ENCODE results near the gene DNAAF8.

DNAAF8 gene

DNA sequence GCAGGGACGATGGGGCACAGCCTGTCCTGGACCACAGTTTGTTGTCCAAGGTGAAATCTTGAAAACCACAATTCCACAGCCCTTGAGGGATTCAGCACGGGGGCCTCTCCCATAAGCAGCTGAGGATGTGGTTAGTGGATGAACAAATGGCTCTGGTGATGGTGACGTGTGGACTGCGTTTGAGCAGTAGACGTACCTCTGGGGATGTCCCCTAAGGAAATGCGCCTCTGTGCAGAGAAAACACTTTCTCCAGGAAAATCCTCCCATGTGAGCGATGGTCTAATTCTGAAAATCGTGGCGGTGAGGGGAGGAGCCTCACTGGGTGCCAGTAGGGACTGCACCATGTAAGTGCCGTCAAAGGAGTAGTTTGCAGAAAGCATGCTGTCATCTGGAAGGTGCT lies 56.5 kb downstream of the DNAAF8 start:
- H3K27me3 ChIP-seq (ENCODE audit: control insufficient read depth, insufficient read depth, low read length) = no peaks in the 10 kb centered on the region
- no peaks in the 10 kb centered on the region for H3K9me3 ChIP-seq (ENCODE audit: control insufficient read depth, low read depth, low read length)
- no peaks in the 10 kb centered on the region for H3K4me1 ChIP-seq (ENCODE audit: control insufficient read depth, low read depth, low read length)
- no peak overlapping the region for H3K27ac ChIP-seq (ENCODE audit: low read length)
- no peak overlapping the region for H3K9ac ChIP-seq (ENCODE audit: low read length)
- no peaks in the 10 kb centered on the region for H3K36me3 ChIP-seq (ENCODE audit: control insufficient read depth, low read depth, low read length)
- H3K4me3 ChIP-seq (ENCODE audit: low read length) = no peak overlapping the region

- no peaks in the 10 kb centered on the region for H3K27me3 ChIP-seq (ENCODE audit: control insufficient read depth, insufficient read depth, low read length)
- H3K4me3 ChIP-seq (ENCODE audit: low read length) = no peak overlapping the region
- no peaks in the 10 kb centered on the region for H3K9me3 ChIP-seq (ENCODE audit: control insufficient read depth, low read depth, low read length)
- no peak overlapping the region for H3K9ac ChIP-seq (ENCODE audit: low read length)
- H3K27ac ChIP-seq (ENCODE audit: low read length) = no peak overlapping the region
- H3K36me3 ChIP-seq (ENCODE audit: control insufficient read depth, low read depth, low read length) = no peaks in the 10 kb centered on the region
- H3K4me1 ChIP-seq (ENCODE audit: control insufficient read depth, low read depth, low read length) = no peaks in the 10 kb centered on the region
These were observed 58.7 kb downstream of the DNAAF8 start for GRCh38 chr16:4792951-4793513.

GRCh38 chr16:4795181-4795827 lies 61.0 kb downstream of the DNAAF8 start, which contains the start of gene SMIM22:
Gene SMIM22, plus strand, starts transcription at chr16:4795369. Its CDS starts 366 bp downstream, at chr16:4795735.
- no peak within 1 kb of the TSS for H3K4me3 ChIP-seq (ENCODE audit: low read length)
- H3K9ac ChIP-seq (ENCODE audit: low read length) = no peak within 1 kb of the TSS
- H3K27ac ChIP-seq (ENCODE audit: low read length) = no peak within 1 kb of the TSS
- H3K27me3 ChIP-seq (ENCODE audit: control insufficient read depth, insufficient read depth, low read length) = no peaks in the 10 kb centered on the region
- H3K9me3 ChIP-seq (ENCODE audit: control insufficient read depth, low read depth, low read length) = no peaks in the 10 kb centered on the region
- H3K4me1 ChIP-seq (ENCODE audit: control insufficient read depth, low read depth, low read length) = no peaks in the 10 kb centered on the region
- H3K36me3 ChIP-seq (ENCODE audit: control insufficient read depth, low read depth, low read length) = no peaks in the 10 kb centered on the region

GRCh38 chr16:4795828-4796572 lies 61.7 kb downstream of the DNAAF8 start:
- no peak overlapping the region for H3K9ac ChIP-seq (ENCODE audit: low read length)
- H3K36me3 ChIP-seq (ENCODE audit: control insufficient read depth, low read depth, low read length) = no peaks in the 10 kb centered on the region
- H3K4me3 ChIP-seq (ENCODE audit: low read length) = no peak overlapping the region
- no peaks in the 10 kb centered on the region for H3K4me1 ChIP-seq (ENCODE audit: control insufficient read depth, low read depth, low read length)
- no peaks in the 10 kb centered on the region for H3K9me3 ChIP-seq (ENCODE audit: control insufficient read depth, low read depth, low read length)
- no peaks in the 10 kb centered on the region for H3K27me3 ChIP-seq (ENCODE audit: control insufficient read depth, insufficient read depth, low read length)
- no peak overlapping the region for H3K27ac ChIP-seq (ENCODE audit: low read length)

- H3K4me3 ChIP-seq (ENCODE audit: low read length) = no peak overlapping the region
- H3K36me3 ChIP-seq (ENCODE audit: control insufficient read depth, low read depth, low read length) = no peaks in the 10 kb centered on the region
- no peaks in the 10 kb centered on the region for H3K27me3 ChIP-seq (ENCODE audit: control insufficient read depth, insufficient read depth, low read length)
- no peak overlapping the region for H3K9ac ChIP-seq (ENCODE audit: low read length)
- H3K9me3 ChIP-seq (ENCODE audit: control insufficient read depth, low read depth, low read length) = no peaks in the 10 kb centered on the region
- no peaks in the 10 kb centered on the region for H3K4me1 ChIP-seq (ENCODE audit: control insufficient read depth, low read depth, low read length)
- no peak overlapping the region for H3K27ac ChIP-seq (ENCODE audit: low read length)
These were observed 62.9 kb downstream of the DNAAF8 start for GRCh38 chr16:4796982-4797804.

DNA sequence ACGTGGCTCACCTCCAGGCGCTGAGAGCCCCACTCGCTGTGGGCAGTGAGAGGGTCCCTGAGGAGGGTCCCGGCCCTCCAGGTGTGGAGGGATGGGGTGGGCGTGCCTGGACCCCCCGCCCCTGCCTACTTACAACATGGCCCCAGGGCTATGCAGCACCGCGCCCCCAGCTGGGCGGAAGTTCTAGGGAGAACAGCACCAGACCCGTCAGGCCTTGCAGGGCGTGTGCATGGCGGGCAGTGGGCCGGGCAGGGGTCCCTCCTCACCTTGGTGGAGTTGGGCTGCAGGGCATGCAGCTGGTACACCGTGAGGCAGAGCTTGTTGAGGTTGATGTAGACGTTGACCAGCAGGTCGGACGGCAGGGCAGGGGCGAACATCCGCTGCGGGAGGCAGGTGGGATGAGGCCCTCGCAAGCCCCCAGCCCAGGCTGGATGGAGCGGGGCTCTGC lies 63.5 kb downstream of the DNAAF8 start:
- no peaks in the 10 kb centered on the region for H3K36me3 ChIP-seq (ENCODE audit: control insufficient read depth, low read depth, low read length)
- H3K4me1 ChIP-seq (ENCODE audit: control insufficient read depth, low read depth, low read length) = no peaks in the 10 kb centered on the region
- no peaks in the 10 kb centered on the region for H3K9me3 ChIP-seq (ENCODE audit: control insufficient read depth, low read depth, low read length)
- no peak overlapping the region for H3K9ac ChIP-seq (ENCODE audit: low read length)
- H3K4me3 ChIP-seq (ENCODE audit: low read length) = no peak overlapping the region
- no peak overlapping the region for H3K27ac ChIP-seq (ENCODE audit: low read length)
- no peaks in the 10 kb centered on the region for H3K27me3 ChIP-seq (ENCODE audit: control insufficient read depth, insufficient read depth, low read length)

DNA sequence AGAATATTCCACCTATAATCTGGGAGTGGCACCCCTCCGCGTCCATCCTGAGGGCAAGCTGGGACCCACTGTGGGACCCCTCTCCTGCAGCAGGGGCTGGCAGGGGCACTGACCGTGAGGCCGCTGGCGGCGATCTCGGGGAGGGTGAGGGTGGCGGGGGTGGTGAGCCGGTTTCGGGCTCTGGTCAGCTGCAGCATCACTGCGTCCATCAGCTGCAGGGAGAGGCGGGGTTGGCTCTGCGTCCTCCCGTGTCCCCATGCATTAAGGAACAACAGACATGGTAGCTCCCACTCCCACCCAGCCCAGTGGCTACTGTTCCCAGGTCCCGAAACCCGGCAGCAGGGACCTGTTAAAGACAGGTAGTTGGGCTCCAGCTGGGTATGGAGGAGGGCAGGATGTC lies 64.1 kb downstream of the DNAAF8 start:
- Histone ChIP-seq H3K9me3 (ENCODE audit: control insufficient read depth, low read depth, low read length) (no peaks in the 10 kb centered on the region), H3K36me3 (ENCODE audit: control insufficient read depth, low read depth, low read length) (no peaks in the 10 kb centered on the region), H3K4me1 (ENCODE audit: control insufficient read depth, low read depth, low read length) (peaks cover 5% of the 10 kb centered on the region), H3K27ac (ENCODE audit: low read length) (no peak overlapping the region), H3K27me3 (ENCODE audit: control insufficient read depth, insufficient read depth, low read length) (no peaks in the 10 kb centered on the region), H3K9ac (ENCODE audit: low read length) (no peak overlapping the region), H3K4me3 (ENCODE audit: low read length) (no peak overlapping the region)

All from iPS-18a (cell line).